AG08396 (cell line): ENCODE measurements around the gene ZNF628.

Experiments
- DNase-seq: peaks from one replicate; pipeline ENCODE4 v3.0.0; 2012; ENCODE audit warnings: low spot score, mixed read lengths

The ZNF628 gene

GRCh38 chr19:55497763-55498162 lies 21.3 kb downstream of the ZNF628 start:
- DNase-seq = no peak

- no peak for DNase-seq
Measured at GRCh38 chr19:55498246-55498840, 21.9 kb downstream of the ZNF628 start.

DNA sequence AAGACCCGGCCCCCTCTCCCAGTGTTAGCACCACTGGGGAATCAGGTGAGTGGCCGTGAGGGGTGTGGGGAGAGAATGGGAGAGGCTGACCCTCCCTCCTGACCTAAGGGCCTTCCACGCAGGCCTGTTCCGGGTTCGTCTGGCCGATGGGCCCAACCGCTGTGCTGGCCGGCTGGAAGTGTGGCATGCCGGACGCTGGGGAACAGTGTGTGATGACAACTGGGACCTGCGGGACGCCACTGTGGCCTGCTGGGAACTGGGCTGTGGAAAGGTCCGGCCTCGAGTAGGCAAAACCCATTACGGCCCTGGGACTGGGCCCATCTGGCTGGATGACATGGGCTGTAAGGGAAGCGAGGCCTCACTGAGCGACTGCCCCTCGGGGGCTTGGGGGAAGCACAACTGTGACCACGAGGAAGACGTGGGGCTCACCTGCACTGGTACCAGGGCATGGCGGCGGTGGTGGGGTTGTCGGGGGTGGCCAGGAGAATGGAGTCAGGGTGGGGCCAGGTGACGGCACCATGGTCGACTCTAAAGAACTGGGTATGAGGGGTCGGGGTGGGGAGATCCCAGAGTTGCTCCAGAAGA lies 24.0 kb downstream of the ZNF628 start:
- no peak for DNase-seq

GRCh38 chr19:55502197-55502952 lies 26.0 kb downstream of the ZNF628 start:
- DNase-seq = no peak

GRCh38 chr19:55503157-55503501 lies 26.7 kb downstream of the ZNF628 start:
- DNase-seq = no peak

DNA sequence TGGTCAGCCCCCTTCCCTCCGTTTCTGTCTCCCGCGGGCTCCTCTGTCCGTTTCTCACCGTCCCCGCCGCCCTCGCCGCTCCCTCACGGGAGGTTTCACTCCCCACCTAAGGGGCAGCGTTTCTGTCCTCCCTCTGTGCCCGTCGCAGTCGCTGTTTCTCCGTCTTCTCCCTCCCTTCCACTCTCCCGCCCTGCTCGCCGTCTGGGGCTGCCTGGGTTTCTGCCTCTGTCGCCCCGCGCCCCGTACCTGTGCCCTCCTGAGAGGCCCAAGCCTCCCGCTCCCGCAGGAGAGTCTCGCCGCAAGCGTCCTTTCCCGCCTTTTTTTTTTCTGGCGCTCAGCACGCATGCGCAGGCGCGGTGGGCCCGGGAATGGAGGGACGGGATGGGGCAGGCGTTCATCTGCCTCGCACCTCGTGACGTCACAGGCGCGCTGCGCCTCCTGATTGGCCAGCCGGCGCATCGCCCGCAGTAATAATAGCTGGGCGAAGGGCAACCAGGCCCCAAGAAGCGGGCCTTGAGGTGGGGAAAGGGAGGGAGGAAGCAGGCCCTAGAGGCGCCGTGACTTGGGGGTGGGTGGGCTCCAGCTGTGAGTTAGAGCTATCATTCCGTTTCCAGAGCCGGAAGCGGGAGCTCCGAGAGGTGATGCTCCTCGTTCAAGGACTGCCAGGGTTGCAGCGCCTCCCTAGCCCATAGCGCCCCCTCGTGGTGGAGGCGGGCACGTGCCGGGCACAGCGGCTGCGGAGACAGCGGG lies 27.3 kb downstream of the ZNF628 start:
- DNase-seq = peak; percentile 99

DNA sequence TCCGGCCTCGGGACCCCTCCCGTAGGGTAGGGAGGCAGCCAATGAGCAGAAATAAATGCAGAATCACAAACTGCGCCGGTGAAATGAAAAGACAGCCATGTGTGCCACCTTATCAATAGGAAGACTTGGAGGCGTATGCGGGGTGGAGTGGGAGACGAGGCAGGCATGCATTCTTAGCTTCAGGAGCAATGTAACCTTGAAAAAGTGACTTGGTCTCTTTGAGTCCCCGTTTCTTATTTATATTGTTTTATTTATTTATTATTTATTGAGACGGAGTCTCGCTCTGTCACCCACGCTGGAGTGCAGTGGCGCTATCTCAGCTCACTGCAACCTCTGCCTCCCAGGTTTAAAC lies 27.8 kb downstream of the ZNF628 start:
- DNase-seq = no peak

GRCh38 chr19:55504981-55505380 lies 28.6 kb downstream of the ZNF628 start:
- no peak for DNase-seq

- no peak for DNase-seq
Measured at GRCh38 chr19:55508120-55508519, 31.7 kb downstream of the ZNF628 start.

DNA sequence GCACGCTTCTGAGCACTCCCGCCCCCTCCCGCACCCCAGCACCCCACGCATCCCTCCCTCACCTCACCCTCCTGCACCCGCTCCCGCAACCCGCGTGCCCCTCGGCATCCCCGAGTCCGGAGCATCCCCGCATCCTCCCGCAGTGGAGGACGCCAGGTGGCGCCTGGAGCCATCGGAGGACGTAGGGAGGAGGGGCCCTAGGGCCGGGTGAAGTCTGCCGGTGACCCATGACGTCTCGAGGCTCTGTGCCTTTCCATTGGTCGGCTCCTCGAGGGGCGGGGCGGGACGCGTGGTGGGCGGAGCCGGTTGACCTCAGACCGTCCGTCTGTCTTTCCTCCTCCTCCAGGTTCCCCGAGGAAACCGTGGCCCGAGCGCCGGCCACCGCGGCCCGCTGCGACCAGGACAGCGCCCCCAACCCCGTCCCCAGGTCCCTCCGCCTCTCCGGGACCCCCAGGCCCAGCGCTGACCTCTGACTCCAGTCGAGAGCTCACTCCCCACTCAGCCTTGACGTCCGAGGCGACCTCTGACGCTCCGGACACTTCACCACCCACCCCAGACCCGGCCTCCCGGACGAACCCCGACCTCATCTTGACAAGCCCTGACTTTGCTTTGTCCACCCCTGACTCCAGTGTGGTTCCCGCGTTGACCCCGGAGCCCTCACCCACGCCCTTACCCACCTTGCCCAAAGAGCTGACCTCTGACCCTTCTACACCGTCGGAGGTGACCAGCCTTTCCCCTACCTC lies 40.6 kb downstream of the ZNF628 start:
- DNase-seq = peak; percentile 100

- peak; percentile 80 for DNase-seq
Measured at GRCh38 chr19:55519451-55520311, 43.3 kb downstream of the ZNF628 start.

- DNase-seq = no peak
Measured at GRCh38 chr19:55520691-55521292, 44.4 kb downstream of the ZNF628 start.

DNA sequence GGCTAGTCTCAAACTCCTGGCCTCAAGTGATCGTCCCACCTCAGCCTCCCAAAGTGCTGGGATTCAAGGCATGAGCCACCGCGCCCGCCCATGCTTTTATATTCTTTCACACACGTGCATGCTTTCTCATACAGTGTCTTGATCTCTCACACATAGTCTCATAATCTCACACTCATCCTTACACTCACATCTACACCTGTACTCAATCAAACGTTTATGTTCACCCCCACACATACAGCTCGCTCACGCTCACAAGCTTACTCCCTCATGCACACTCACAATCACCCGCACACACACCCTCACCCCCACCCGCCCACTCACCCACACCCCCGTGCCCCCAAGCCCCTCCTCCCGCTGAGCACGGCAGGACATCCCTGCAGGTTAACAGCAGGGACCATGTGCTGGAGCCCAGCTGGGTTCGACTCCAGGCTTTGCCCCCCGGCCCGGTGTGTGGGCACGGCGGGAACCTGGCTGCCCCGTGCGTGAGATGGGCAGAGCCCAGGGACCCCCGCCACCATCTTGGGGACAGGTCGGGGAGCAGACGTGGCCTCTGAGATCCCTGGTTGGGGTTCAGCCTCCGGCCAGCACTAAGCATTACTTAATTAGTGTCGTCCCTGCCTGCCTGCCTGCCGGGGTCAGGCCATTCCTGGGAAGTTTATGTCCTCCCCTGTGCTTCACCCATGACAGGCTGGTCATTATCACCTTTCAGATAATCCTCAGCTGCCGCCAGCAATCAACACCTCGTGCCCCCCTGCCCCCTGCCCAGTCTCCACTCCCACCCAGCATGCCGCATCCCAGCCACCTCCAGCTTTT lies 49.1 kb downstream of the ZNF628 start:
- DNase-seq = no peak

DNA sequence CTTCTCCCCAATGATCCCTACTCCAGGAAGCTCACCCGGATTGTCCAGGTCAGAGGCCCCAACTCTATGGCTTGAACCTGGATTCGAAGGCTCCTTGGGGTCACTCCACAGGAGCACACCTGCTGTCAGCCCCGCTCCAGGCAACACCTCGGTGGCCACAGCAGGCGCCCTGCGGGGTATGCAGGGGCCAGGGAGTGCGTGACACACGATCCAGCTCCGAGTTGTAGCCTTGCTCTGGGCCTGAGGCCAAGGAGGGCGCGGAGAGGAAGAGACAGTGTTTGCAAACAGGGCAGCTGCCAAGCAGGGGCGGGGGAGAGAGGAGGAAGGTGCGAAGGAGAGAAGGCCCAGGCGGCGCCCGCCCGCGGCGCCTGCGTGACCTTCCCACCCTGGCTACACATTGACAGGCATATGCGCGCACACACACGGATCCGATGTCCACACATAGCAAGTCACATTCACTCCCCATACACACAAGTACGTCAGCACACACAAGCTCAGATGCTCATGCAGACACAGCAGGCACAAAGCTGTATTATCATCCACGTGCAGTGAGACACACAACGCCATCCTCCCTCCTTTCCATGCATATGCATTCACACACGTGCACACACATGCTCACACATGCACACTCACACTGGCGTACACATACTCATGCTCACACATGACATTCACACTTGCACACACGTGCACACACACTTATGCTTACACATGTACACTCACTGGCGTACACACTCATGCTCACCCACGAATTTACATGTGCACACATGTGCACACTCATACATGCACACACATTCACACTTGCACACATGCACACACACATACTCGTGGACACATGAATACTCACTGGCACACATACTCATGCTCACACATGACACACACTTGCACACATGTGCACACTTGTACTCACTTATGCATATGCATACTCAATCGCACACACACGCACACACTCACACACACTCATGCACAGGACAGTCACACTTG lies 50.1 kb downstream of the ZNF628 start:
- DNase-seq = peak; percentile 72

DNA sequence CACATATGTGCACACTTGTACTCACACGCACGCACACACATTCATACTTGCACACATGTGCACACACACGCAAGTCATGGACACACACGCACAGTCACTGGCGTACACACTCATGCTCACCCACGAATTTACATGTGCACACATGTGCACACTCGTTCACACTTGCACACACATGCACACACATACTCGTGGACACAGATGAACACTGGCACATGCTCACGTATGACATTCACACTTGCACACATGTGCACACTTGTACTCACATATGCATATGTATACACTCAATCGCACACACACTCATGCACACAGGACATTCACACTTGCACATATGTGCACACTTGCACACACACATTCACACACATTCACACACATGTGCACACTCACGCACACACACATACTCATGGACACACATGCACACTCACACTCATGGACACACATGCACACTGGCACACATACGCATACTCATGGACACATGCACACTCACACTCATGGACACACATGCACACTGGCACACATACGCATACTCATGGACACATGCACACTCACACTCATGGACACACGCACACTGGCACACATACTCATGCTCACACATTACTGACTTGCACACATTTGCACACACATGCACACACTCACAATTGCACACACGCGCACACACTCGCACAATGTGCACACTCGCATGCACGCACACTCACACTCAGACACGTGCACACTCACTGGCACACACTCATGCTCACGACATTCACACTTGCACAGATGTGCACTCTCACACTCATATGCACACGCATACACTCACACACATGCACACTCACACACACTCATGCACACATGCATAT lies 51.0 kb downstream of the ZNF628 start:
- no peak for DNase-seq

DNA sequence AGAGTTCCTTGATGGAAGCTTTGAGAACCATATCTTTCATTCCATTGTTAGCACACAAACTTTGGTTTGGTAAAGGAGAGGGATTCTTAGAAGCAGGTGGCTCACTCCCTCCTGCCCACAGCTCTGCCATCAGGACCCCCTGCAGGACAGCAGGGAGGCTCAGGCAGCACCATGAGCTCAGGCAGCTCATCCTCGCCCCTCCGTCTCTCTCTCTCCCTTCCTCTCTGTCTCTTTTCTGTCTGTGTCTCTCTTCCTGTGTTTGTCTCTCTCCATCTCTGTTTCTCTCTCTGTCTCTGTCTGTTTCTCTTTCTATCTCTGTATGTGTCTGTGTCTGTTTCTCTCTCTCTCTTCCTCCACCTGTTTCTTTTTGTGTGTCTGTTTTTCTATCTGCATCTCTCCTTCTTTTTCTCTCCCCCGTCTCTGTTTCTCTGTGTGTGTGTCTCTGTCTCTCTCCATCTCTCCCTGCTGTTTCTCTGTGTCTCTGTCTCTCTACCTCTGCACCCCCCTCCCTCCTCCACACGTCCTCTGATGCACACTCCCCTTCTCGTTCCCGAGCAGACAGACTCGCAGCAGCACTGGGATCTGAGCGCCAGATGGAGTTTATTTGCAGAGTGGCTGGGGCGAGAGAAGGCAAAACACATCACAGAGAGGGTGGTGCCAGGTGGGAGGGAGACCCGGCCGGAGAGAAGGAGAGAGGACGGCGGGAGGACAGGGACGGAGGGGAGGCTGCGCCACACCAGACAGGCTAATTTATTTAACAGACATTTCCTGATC lies 51.8 kb downstream of the ZNF628 start:
- no peak for DNase-seq

- DNase-seq = no peak
Measured at GRCh38 chr19:55529636-55530234, 53.3 kb downstream of the ZNF628 start.
